ENCODE measurements around the gene CNR1. TPM values are rescaled to one million over a fixed set of nuclear protein-coding genes. Genes with fewer than 3 reads are reported as not detected.

Gene CNR1
- total RNA-seq, 4 donors from 2014 or later: 0.38 to 7.2 (median 2.7) TPM

- intact Hi-C loops (cut with DNase I): no loop called here
- H3K4me3 ChIP-seq: no peak overlapping the region
- H3K27me3 ChIP-seq: no peaks in the 10 kb centered on the region
- WGBS, 2 donors: 68 to 75% methylated on average over 9 of the region's 9 CpGs
- TF ChIP-seq CTCF (IDR thresholded peaks at IDR 0.05) (no peak), POLR2A (IDR thresholded peaks at IDR 0.05) (no peak)
- no peaks in the 10 kb centered on the region for H3K36me3 ChIP-seq
- no peaks in the 10 kb centered on the region for H3K4me1 ChIP-seq
- H3K9me3 ChIP-seq: no peaks in the 10 kb centered on the region
- no peak overlapping the region for H3K27ac ChIP-seq
- DNase-seq: no peak
Observed at GRCh38 chr6:88141561-88142296, 24.4 kb downstream of the CNR1 start.

GRCh38 chr6:88137915-88138314, 28.2 kb downstream of the CNR1 start:
- 33 to 44% methylated on average over 1 of the region's 1 CpG for WGBS, 2 donors
- intact Hi-C loops (cut with DNase I): no loop called here

GRCh38 chr6:88135578-88136114, 30.5 kb downstream of the CNR1 start:
- 52 to 64% methylated on average over 5 of the region's 5 CpGs for WGBS, 2 donors
- no peak for DNase-seq
- TF ChIP-seq CTCF (IDR thresholded peaks at IDR 0.05): no peak
- TF ChIP-seq POLR2A (IDR thresholded peaks at IDR 0.05): no peak
- no peak overlapping the region for H3K4me3 ChIP-seq
- H3K4me1 ChIP-seq: no peaks in the 10 kb centered on the region
- no peak overlapping the region for H3K27ac ChIP-seq
- intact Hi-C loops (cut with DNase I): no loop called here
- no peaks in the 10 kb centered on the region for H3K27me3 ChIP-seq
- H3K36me3 ChIP-seq: no peaks in the 10 kb centered on the region
- no peaks in the 10 kb centered on the region for H3K9me3 ChIP-seq

More at GRCh38 chr6:88137915-88138314, 28.2 kb downstream of the CNR1 start:
- Histone ChIP-seq H3K36me3 (no peaks in the 10 kb centered on the region), H3K27ac (no peak overlapping the region), H3K4me3 (no peak overlapping the region), H3K9me3 (no peaks in the 10 kb centered on the region), H3K4me1 (no peaks in the 10 kb centered on the region), H3K27me3 (no peaks in the 10 kb centered on the region)
- DNase-seq: no peak
- no peak for TF ChIP-seq POLR2A (IDR thresholded peaks at IDR 0.05)
- TF ChIP-seq CTCF (IDR thresholded peaks at IDR 0.05): no peak

- H3K36me3 ChIP-seq: no peaks in the 10 kb centered on the region
- no peak overlapping the region for H3K27ac ChIP-seq
- H3K4me3 ChIP-seq: no peak overlapping the region
- intact Hi-C loops (cut with DNase I): no loop called here
- 66 to 86% methylated on average over 4 of the region's 4 CpGs for WGBS, 2 donors
- TF ChIP-seq CTCF (IDR thresholded peaks at IDR 0.05) (no peak), POLR2A (IDR thresholded peaks at IDR 0.05) (no peak)
- H3K27me3 ChIP-seq: no peaks in the 10 kb centered on the region
- no peaks in the 10 kb centered on the region for H3K4me1 ChIP-seq
- no peak for DNase-seq
- no peaks in the 10 kb centered on the region for H3K9me3 ChIP-seq
Observed at GRCh38 chr6:88134575-88134974, 31.6 kb downstream of the CNR1 start.

GRCh38 chr6:88133718-88134117, 32.4 kb downstream of the CNR1 start:
- TF ChIP-seq CTCF (IDR thresholded peaks at IDR 0.05) (no peak), POLR2A (IDR thresholded peaks at IDR 0.05) (no peak)
- intact Hi-C loops (cut with DNase I): no loop called here

More at GRCh38 chr6:88133718-88134117, 32.4 kb downstream of the CNR1 start:
- no peak for DNase-seq
- Histone ChIP-seq H3K27ac (no peak overlapping the region), H3K27me3 (no peaks in the 10 kb centered on the region), H3K4me3 (no peak overlapping the region), H3K36me3 (no peaks in the 10 kb centered on the region), H3K9me3 (no peaks in the 10 kb centered on the region), H3K4me1 (no peaks in the 10 kb centered on the region)
- WGBS, 2 donors: 15 to 36% methylated on average over 1 of the region's 1 CpG

Data from esophagus squamous epithelium (tissue), 5 donors.